ENCODE data around the gene LAMB1.
A peak's percentile ranks its signal among the peaks of the same experiment; 100 is the strongest.

The LAMB1 gene

GRCh38 chr7:107994421-107995030 is 8.4 kb downstream of the LAMB1 start:
- DNase-seq (ENCODE audit: low read depth): no peak
- TF ChIP-seq CTCF (conservative IDR thresholded peaks at IDR 0.05; ENCODE audit: low read depth, low read length): no peak
- H3K4me3 ChIP-seq (ENCODE audit: low read depth, low read length): no peak overlapping the region

DNA sequence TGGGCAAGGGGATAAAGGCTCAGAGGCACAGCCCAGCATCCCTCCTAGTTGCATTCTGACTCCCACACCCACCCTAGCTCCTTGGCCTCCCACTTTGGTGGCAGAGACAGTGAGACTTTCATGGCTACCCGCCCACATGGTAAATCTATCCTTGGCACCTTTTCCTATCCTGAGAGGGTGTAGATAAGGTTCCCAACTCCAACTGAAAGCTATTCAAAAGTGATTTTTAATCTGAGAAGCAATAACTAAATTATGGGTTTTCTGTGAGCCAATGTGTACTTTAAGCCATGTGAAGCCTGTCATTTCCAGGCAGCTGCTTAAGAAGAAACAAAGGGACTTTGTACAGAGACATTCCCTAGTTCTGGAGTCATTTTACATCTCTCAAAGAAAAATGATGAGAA is 9.1 kb downstream of the LAMB1 start:
- no peak overlapping the region for H3K4me3 ChIP-seq (ENCODE audit: low read depth, low read length)
- no peak for TF ChIP-seq CTCF (conservative IDR thresholded peaks at IDR 0.05; ENCODE audit: low read depth, low read length)
- no peak for DNase-seq (ENCODE audit: low read depth)

DNA sequence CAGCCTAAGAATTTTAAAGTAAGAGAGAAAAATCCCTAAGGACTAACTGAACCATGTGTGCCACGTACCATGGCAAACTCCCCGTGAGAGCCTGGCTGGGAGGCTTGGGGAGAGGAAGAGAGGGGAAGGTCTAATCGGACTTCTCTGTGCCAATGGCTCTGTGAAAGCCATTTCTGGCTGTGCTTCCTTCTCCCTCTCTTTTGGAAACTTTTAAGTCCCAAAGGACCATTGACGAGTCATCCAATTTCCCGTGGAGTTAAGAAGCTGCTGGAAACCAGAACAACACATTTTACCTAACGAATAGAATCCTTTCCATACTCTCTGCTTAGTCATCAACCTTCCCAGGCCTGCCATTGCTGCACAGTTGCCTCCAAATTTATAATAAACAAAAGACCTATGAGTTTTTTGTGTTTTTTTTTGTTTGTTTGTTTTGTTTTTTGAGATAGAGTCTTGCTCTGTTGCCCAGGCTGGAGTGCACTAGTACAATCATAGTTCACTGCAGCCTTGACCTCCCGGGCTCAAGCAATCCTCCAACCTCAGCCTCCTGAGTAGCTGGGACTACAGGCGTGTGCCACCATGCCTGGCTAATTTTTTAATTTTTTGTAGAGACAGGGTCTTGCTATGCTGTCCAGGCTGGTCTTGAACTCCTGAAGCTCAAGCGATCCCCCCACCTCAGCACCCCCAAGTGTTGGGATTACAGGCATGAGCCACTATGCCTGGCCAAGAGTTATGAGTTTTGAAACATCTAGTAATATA is 13.2 kb downstream of the LAMB1 start:
- no peak overlapping the region for H3K4me3 ChIP-seq (ENCODE audit: low read depth, low read length)
- peak; percentile 70 for DNase-seq (ENCODE audit: low read depth)
- TF ChIP-seq CTCF (conservative IDR thresholded peaks at IDR 0.05; ENCODE audit: low read depth, low read length): no peak

DNA sequence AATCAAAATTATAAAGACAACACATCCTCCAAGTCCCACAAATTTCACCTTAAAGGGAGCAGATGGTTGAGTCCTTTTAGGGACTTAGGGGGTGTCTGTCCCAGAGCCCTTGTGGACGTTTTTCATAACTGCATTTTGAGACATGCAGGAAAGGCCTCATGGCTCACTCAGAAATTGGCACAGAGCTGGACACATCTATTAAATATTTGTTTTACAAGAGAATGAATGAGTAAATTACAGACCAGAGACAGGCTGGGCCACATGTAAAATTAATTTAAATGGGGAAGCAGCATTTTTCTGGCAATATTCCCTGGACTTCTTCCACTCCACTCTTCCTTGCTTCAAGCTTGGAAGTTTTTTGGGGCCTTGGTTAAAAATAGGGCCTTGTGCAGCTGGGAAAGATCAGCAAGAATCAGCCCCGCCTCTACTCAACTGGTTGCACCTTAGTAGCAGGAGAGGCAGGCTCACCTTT is 20.0 kb downstream of the LAMB1 start:
- DNase-seq (ENCODE audit: low read depth): peak; percentile 42
- TF ChIP-seq CTCF (conservative IDR thresholded peaks at IDR 0.05; ENCODE audit: low read depth, low read length): peak; percentile 50
- H3K4me3 ChIP-seq (ENCODE audit: low read depth, low read length): no peak overlapping the region

DNA sequence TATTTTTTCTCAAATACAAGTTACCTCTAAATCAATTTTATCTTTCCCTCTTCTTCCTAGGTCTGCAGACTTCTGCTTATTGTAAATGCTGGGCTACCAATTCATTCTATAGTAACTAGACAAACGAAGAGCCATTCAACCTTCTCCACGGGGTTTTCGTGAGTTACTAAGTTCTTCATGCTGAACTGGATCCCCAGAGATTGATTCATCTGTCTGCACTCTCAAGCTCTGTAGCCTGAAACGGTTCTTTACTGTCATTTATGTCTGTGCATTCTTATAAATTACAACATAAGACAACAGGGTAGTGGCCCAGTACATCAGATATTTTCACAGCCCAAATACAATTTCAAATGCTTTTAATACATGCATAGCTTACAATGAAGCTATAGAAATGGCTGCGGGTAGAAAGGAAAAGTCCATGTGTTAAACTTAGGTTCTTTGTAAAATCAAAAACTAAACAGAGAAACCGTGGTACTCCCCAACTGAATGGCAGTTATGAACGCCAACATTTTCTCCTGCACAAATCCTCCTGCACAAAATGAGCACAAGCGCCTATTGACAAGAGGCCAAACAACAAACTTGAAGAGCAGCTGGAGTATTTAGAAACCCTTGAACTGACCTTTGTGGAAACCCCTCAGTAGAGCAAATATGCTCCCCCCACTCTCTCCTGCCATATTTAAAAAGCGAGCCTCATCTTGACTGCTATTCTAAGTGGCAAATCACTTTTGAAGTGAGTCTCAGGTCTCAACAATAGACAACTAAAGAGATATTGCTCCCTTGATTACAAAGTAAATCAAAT is 20.7 kb downstream of the LAMB1 start:
- TF ChIP-seq CTCF (conservative IDR thresholded peaks at IDR 0.05; ENCODE audit: low read depth, low read length): no peak
- no peak overlapping the region for H3K4me3 ChIP-seq (ENCODE audit: low read depth, low read length)
- DNase-seq (ENCODE audit: low read depth): no peak

GRCh38 chr7:107981466-107981865 is 21.5 kb downstream of the LAMB1 start:
- TF ChIP-seq CTCF (conservative IDR thresholded peaks at IDR 0.05; ENCODE audit: low read depth, low read length): no peak
- no peak for DNase-seq (ENCODE audit: low read depth)
- no peak overlapping the region for H3K4me3 ChIP-seq (ENCODE audit: low read depth, low read length)

Measured in choroid plexus epithelial cell (primary cell).